Spleen (tissue), 7 donors: ENCODE data around the gene OR4F6.

Experiments
- POLR2A ChIP-seq, 3 donors: fragments of 450-650 bp; IDR thresholded peaks; one replicate each; pipeline ENCODE4 v1.5.1; 2017; ENCODE audit warnings: antibody characterized with exemption in 3 of 3, mild to moderate bottlenecking in 1 of 3
- TF ChIP-seq, protein P1 (sequence below), 11 experiments: fragments of 200-600 bp in 7 of 11; fragments of 450-650 bp in 4 of 11; sonication (generic) in 4 of 11; IDR thresholded peaks in 8 of 11; conservative IDR thresholded peaks in 3 of 11; 1 replicate in 7 of 11; 2 replicates in 4 of 11; pipeline versions ENCODE4 v1.4.0 to v1.8.0; 2016 to 2021; ENCODE audit warnings: antibody characterized with exemption in 11 of 11, inconsistent platforms in 4 of 11, mild to moderate bottlenecking in 1 of 11
- donor health status: DM: no; HTN: no; CAD: no; lungs with moderate emphysema.
- donor health status: DM: no; HTN: no; CAD: no.
- donor health status: DM: no; HTN: no; CAD: no.

DNA sequence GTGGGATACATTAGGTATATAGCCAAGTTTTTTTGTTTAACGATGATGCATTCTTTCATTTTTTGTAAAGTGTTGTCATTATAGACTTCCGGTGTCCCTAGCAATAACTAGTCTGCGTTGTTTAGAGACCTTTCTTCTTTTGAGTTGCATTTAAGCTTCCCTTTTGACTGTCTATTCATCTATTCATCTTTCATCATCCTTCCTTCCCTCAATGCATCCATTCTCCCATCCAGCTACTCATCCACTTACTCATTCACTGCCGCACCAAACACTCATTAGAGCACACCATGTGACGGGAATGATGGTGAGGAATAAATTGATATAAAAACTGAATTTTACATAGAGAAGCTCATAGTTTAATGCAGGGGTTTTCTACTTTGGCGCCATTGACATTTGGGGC is 41.6 kb downstream of the OR4F6 start:
- TF ChIP-seq, protein P1, sequence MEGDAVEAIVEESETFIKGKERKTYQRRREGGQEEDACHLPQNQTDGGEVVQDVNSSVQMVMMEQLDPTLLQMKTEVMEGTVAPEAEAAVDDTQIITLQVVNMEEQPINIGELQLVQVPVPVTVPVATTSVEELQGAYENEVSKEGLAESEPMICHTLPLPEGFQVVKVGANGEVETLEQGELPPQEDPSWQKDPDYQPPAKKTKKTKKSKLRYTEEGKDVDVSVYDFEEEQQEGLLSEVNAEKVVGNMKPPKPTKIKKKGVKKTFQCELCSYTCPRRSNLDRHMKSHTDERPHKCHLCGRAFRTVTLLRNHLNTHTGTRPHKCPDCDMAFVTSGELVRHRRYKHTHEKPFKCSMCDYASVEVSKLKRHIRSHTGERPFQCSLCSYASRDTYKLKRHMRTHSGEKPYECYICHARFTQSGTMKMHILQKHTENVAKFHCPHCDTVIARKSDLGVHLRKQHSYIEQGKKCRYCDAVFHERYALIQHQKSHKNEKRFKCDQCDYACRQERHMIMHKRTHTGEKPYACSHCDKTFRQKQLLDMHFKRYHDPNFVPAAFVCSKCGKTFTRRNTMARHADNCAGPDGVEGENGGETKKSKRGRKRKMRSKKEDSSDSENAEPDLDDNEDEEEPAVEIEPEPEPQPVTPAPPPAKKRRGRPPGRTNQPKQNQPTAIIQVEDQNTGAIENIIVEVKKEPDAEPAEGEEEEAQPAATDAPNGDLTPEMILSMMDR (IDR thresholded peaks at IDR 0.05 in 8 of 11, conservative IDR thresholded peaks at IDR 0.05 in 3 of 11), result no peak
- no peak for TF ChIP-seq POLR2A (IDR thresholded peaks at IDR 0.05)
